ENCODE data around the gene KCNJ6. TPM values are rescaled to one million over a fixed set of nuclear protein-coding genes. Genes with fewer than 3 reads are reported as not detected.

The KCNJ6 gene
- total and polyA plus RNA-seq, 2 of the 8 experiments (the other 6 are each of a cell fraction or from before 2014, with no cell fraction given), result 0.51 to 1.2 TPM

GRCh38 chr21:37711286-37711829 is 204.9 kb downstream of the KCNJ6 start:
- H2AFZ ChIP-seq (ENCODE audit: low read length), result no peak overlapping the region
- H2AK5ac ChIP-seq (ENCODE audit: low read depth, low read length), result no peak overlapping the region
- H3K9ac ChIP-seq (replicated peaks in 1 of 4; ENCODE audit: extremely low read depth in 1 of 4, low read depth in 3 of 4, low read length in 3 of 4), result no peak overlapping the region
- no peak overlapping the region for H3K18ac ChIP-seq (ENCODE audit: extremely low read depth, low read length)
- no peak overlapping the region for H2BK15ac ChIP-seq (ENCODE audit: low read length)
- DNase-seq (ENCODE audit: low read depth in 1 of 2, low spot score in 2 of 2), result no peak
- H4K91ac ChIP-seq (replicated peaks; ENCODE audit: insufficient read length, low read length), result no peak overlapping the region
- no peak overlapping the region for H2BK12ac ChIP-seq (ENCODE audit: low read depth, low read length)
- H3K4me1 ChIP-seq (replicated peaks in 1 of 4; ENCODE audit: control insufficient read depth in 3 of 4, insufficient read depth in 4 of 4, low read length in 3 of 4), result peaks cover 0 to 5% (median 0%) of the 10 kb centered on the region in 4 experiments; a peak in 2 of 7 replicates
- no peak for FAIRE-seq
- no peak overlapping the region for H4K5ac ChIP-seq (ENCODE audit: insufficient read length, low read depth, low read length)
- no peak overlapping the region for H3K14ac ChIP-seq (ENCODE audit: insufficient read length)
- ChIA-PET POLR2A (ENCODE audit: partially characterized antibody) (interaction anchor here (0.7 kb wide), 1 partner anchor 161 kb away, joined by 3 read pairs; no protein-coding TSS in a partner anchor), CTCF (ENCODE audit: partially characterized antibody) (interaction anchor here (0.6 to 4.9 kb wide), 45 partner anchors 8 to 641 kb away, joined by 3 to 39 read pairs (median 4); no protein-coding TSS in a partner anchor)
- H3K4me2 ChIP-seq (ENCODE audit: insufficient read depth in 1 of 2, low read depth in 2 of 2, low read length in 2 of 2), result no peak overlapping the region
- no peak overlapping the region for H3K27ac ChIP-seq (ENCODE audit: low read depth, low read length)
- H3K23me2 ChIP-seq (ENCODE audit: low read depth, low read length), result peaks cover 2% of the 10 kb centered on the region; the same call in 1 of the 2 replicates
- H2BK5ac ChIP-seq (ENCODE audit: low read depth, low read length), result no peak overlapping the region
- no peak overlapping the region for H3K4ac ChIP-seq (replicated peaks; ENCODE audit: insufficient read length, low read depth, low read length)
- H3K79me2 ChIP-seq (ENCODE audit: control insufficient read depth in 1 of 2, insufficient read depth in 2 of 2, low read length in 2 of 2), result no peaks in the 10 kb centered on the region
- no peak overlapping the region for H3K4me3 ChIP-seq (ENCODE audit: extremely low read depth in 1 of 4, insufficient read depth in 2 of 4, low read depth in 3 of 4, low read length in 4 of 4)
- no peak overlapping the region for H3K23ac ChIP-seq (ENCODE audit: insufficient read length)
- H3K56ac ChIP-seq (replicated peaks; ENCODE audit: insufficient read length, low read depth, low read length), result no peak overlapping the region
- H2BK120ac ChIP-seq (replicated peaks; ENCODE audit: low read depth, low read length), result no peak overlapping the region
- H2BK20ac ChIP-seq (ENCODE audit: low read length), result no peak overlapping the region
- no peaks in the 10 kb centered on the region for H4K20me1 ChIP-seq (replicated peaks in 1 of 2; ENCODE audit: control insufficient read depth in 1 of 2, insufficient read depth in 2 of 2, low read length in 2 of 2)
- no peak overlapping the region; the same call in 1 of the 2 replicates for H4K8ac ChIP-seq (ENCODE audit: extremely low read depth, insufficient read depth, low read length)
- H3K27me3 ChIP-seq (replicated peaks in 1 of 4; ENCODE audit: control insufficient read depth in 3 of 4, extremely low read depth in 1 of 4, insufficient read depth in 3 of 4, low read length in 3 of 4), result no peaks in the 10 kb centered on the region
- WGBS, 2 experiments (ENCODE audit: extremely low coverage in 1 of 2, insufficient coverage in 1 of 2, insufficient read length in 1 of 2, insufficient replicate concordance in 2 of 2, low coverage in 1 of 2, low lambda C conversion rate in 2 of 2, missing lambda C conversion rate in 1 of 2), result 83% methylated on average over 9 of the region's 9 CpGs; no CpG with 5 or more reads in 1 of the 2 experiments
- H3K9me3 ChIP-seq (ENCODE audit: insufficient read depth in 2 of 2, low read depth in 1 of 2, low read length in 1 of 2), result no peaks in the 10 kb centered on the region
- no peaks in the 10 kb centered on the region for H3K79me1 ChIP-seq (ENCODE audit: low read depth, low read length)
- no peaks in the 10 kb centered on the region for H3K36me3 ChIP-seq (ENCODE audit: control insufficient read depth in 2 of 4, insufficient read depth in 4 of 4, low read length in 3 of 4)
- TF ChIP-seq MAFK (IDR thresholded peaks at IDR 0.05; ENCODE audit: low read depth, low read length) (no peak), ZNF274 (IDR thresholded peaks at IDR 0.05; ENCODE audit: borderline replicate concordance, extremely low read depth, low read length) (no peak), BCL11A (IDR thresholded peaks at IDR 0.05; ENCODE audit: low read depth in 2 of 2, low read length in 2 of 2) (no peak), CBX5 (IDR thresholded peaks at IDR 0.05; ENCODE audit: low read depth, low read length) (no peak), SP2 (IDR thresholded peaks at IDR 0.05; ENCODE audit: low read length) (no peak), SIN3A (conservative IDR thresholded peaks at IDR 0.05 in 1 of 2, IDR thresholded peaks at IDR 0.05 in 1 of 2; ENCODE audit: low read depth in 1 of 2, low read length in 2 of 2) (no peak)
